GM23338 (cell line): Measurements from ENCODE around the gene MRAS. TPM values are rescaled to one million over a fixed set of nuclear protein-coding genes. Genes with fewer than 3 reads are reported as not detected.

ENCODE experiments used
- ATAC-seq: fragments of 200-7000 bp; cut with Tn5 transposase; 3 replicates; pipeline ENCODE4 v1.9.1; 2020
- DNase-seq: peaks from one replicate; pipeline ENCODE4 v3.0.0-alpha.2; 2015; ENCODE audit warnings: low spot score
- H2AFZ ChIP-seq: fragments of 200-600 bp; sonication (generic); 2 replicates; pipeline ENCODE4 v1.8.0; 2016; ENCODE audit warnings: antibody characterized with exemption, mild to moderate bottlenecking, moderate library complexity
- H3F3A ChIP-seq: fragments of 200-600 bp; sonication (generic); replicated peaks from 2 replicates; pipeline ENCODE4 v1.8.0; 2017; ENCODE audit warnings: antibody characterized with exemption, mixed run types, low read depth
- H3K27ac ChIP-seq: fragments of 200-600 bp; sonication (generic); 2 replicates; pipeline ENCODE4 v1.6.1; 2016; ENCODE audit warnings: low read depth
- H3K27me3 ChIP-seq: fragments of 200-600 bp; sonication (generic); 2 replicates; pipeline ENCODE4 v1.8.0; 2016; ENCODE audit warnings: mild to moderate bottlenecking, mixed run types, moderate library complexity; ENCODE audit not compliant: insufficient read depth
- H3K36me3 ChIP-seq: fragments of 200-600 bp; sonication (generic); 2 replicates; pipeline ENCODE4 v1.8.0; 2016; ENCODE audit warnings: mild to moderate bottlenecking; ENCODE audit not compliant: insufficient read depth
- H3K4me1 ChIP-seq: fragments of 200-600 bp; sonication (generic); 2 replicates; pipeline ENCODE4 v1.8.0; 2016; ENCODE audit warnings: mild to moderate bottlenecking, moderate library complexity; ENCODE audit not compliant: insufficient read depth
- H3K4me2 ChIP-seq: fragments of 200-600 bp; sonication (generic); 2 replicates; pipeline ENCODE4 v1.7.1; 2017; ENCODE audit warnings: mixed run types
- H3K4me3 ChIP-seq: fragments of 200-600 bp; sonication (generic); 2 replicates; pipeline ENCODE4 v1.6.1; 2016; ENCODE audit warnings: mixed run types
- H3K79me2 ChIP-seq: fragments of 200-600 bp; sonication (generic); replicated peaks from 2 replicates; pipeline ENCODE4 v1.8.0; 2017; ENCODE audit warnings: mild to moderate bottlenecking; ENCODE audit not compliant: insufficient read depth
- H3K9me2 ChIP-seq: fragments of 200-600 bp; sonication (generic); 2 replicates; pipeline ENCODE4 v1.8.0; 2017; ENCODE audit not compliant: insufficient read depth
- H4K20me1 ChIP-seq: fragments of 200-600 bp; sonication (generic); replicated peaks from 2 replicates; pipeline ENCODE4 v1.8.0; 2017; ENCODE audit warnings: mild to moderate bottlenecking; ENCODE audit not compliant: insufficient read depth
- H3K27ac Mint-ChIP-seq: 2 replicates; pipeline ENCODE4 v1.8.0; 2020; ENCODE audit warnings: inconsistent platforms, mild to moderate bottlenecking, moderate library complexity, mixed read lengths
- H3K27me3 Mint-ChIP-seq: 3 replicates; pipeline ENCODE4 v1.8.0; 2022; ENCODE audit warnings: low read depth, mild to moderate bottlenecking, moderate library complexity, mixed read lengths, inconsistent platforms; ENCODE audit not compliant: insufficient read depth, poor library complexity
- H3K36me3 Mint-ChIP-seq: 3 replicates; pipeline ENCODE4 v1.8.0; 2021; ENCODE audit warnings: low read depth, mild to moderate bottlenecking, inconsistent platforms, moderate library complexity, mixed read lengths
- H3K4me1 Mint-ChIP-seq: 3 replicates; pipeline ENCODE4 v1.8.0; 2020; ENCODE audit warnings: mild to moderate bottlenecking, inconsistent platforms, mixed read lengths
- H3K4me3 Mint-ChIP-seq: 3 replicates; pipeline ENCODE4 v1.8.0; 2021; ENCODE audit warnings: moderate library complexity, mild to moderate bottlenecking, inconsistent platforms, mixed read lengths
- H3K9me3 Mint-ChIP-seq: 3 replicates; pipeline ENCODE4 v1.8.0; 2020; ENCODE audit warnings: moderate library complexity, mild to moderate bottlenecking, inconsistent platforms, mixed read lengths
- CREB1 ChIP-seq: fragments of 250-450 bp; sonication (Bioruptor Pico); IDR thresholded peaks from 2 replicates; pipeline ENCODE4 v1.5.0; 2020; ENCODE audit warnings: low read depth, mild to moderate bottlenecking, moderate library complexity
- JUNB ChIP-seq: IDR thresholded peaks from one replicate; pipeline ENCODE4 v1.6.1; 2016; ENCODE audit warnings: antibody characterized with exemption; ENCODE audit not compliant: unreplicated experiment
- ZNF114 ChIP-seq: fragments of 250-450 bp; sonication (Bioruptor Pico); IDR thresholded peaks from 2 replicates; pipeline ENCODE4 v1.5.0; 2020; ENCODE audit warnings: mild to moderate bottlenecking, moderate library complexity
- ZNF331 ChIP-seq: fragments of 250-450 bp; sonication (Bioruptor Pico); IDR thresholded peaks from 2 replicates; pipeline ENCODE4 v1.5.0; 2020; ENCODE audit warnings: low read depth, mild to moderate bottlenecking, moderate library complexity
- ZNF462 ChIP-seq: fragments of 250-450 bp; sonication (Bioruptor Pico); IDR thresholded peaks from 2 replicates; pipeline ENCODE4 v1.5.0; 2020; ENCODE audit warnings: mild to moderate bottlenecking, moderate library complexity
- polyA plus RNA-seq: library from polyadenylated mRNA; unstranded; fragments of >200 nt; fragmentation: Nextera tagmentation; extraction: Ambion mirVana; gene quantifications from 2 replicates; pipeline ENCODE4 v1.2.1, GENCODE V29; 2016
- total RNA-seq: library from RNA; depleted of rRNA; stranded (reverse); fragments of >200 nt; shearing (Covaris generic); gene quantifications from 2 replicates; pipeline ENCODE4 v1.2.3, GENCODE V29; 2014
- TF ChIP-seq, protein P1 (sequence below): IDR thresholded peaks from 2 replicates; pipeline ENCODE4 v1.6.1; 2016; ENCODE audit warnings: antibody characterized with exemption
- TF ChIP-seq, protein P2 (sequence below), 2 experiments: fragments of 200-600 bp in 1 of 2; sonication (generic) in 1 of 2; conservative IDR thresholded peaks; 2 replicates each; pipeline versions ENCODE4 v1.5.1 to v1.6.1; 2016 to 2017; ENCODE audit warnings: antibody characterized with exemption in 2 of 2, low read depth in 2 of 2, mild to moderate bottlenecking in 2 of 2, moderate library complexity in 1 of 2

The MRAS gene
- total and polyA plus RNA-seq, 2 experiments from 2014 or later = 9.1 to 10.2 TPM

DNA sequence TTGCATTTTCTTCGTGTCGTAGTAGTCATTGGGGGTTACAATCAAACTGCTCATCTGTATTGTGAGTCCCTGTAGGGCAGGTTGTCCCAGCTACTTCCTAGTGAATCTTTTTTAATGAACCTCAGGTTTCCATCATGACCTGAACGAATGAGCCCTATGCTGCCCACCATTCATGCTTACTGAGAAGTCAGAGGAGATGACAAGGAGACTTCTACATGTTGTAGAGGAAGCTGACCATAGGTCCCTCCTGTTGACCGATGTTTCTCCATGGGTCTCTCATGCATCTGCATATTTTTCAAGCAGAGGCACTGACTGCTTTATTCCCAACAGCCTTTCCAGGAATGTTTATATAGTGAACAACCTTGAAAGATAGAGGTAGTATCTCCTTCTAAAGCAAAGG is 13.8 kb upstream of the MRAS start:
- Histone ChIP-seq H3K4me2 (no peak overlapping the region), H3F3A (no peaks in the 10 kb centered on the region), H3K36me3 (no peaks in the 10 kb centered on the region), H3K27ac (no peak overlapping the region), H3K4me3 (no peak overlapping the region), H3K79me2 (no peaks in the 10 kb centered on the region), H4K20me1 (no peaks in the 10 kb centered on the region), H2AFZ (no peak overlapping the region), H3K4me1 (peaks cover 23% of the 10 kb centered on the region), H3K9me2 (no peaks in the 10 kb centered on the region), H3K27me3 (no peaks in the 10 kb centered on the region)
- TF ChIP-seq ZNF331 (CRISPR knock-in tag) (no peak), ZNF114 (no peak), JUNB (no peak), CREB1 (CRISPR knock-in tag) (no peak), ZNF462 (CRISPR knock-in tag) (no peak)
- TF ChIP-seq, protein P1, sequence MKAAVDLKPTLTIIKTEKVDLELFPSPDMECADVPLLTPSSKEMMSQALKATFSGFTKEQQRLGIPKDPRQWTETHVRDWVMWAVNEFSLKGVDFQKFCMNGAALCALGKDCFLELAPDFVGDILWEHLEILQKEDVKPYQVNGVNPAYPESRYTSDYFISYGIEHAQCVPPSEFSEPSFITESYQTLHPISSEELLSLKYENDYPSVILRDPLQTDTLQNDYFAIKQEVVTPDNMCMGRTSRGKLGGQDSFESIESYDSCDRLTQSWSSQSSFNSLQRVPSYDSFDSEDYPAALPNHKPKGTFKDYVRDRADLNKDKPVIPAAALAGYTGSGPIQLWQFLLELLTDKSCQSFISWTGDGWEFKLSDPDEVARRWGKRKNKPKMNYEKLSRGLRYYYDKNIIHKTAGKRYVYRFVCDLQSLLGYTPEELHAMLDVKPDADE = no peak
- TF ChIP-seq, protein P2, sequence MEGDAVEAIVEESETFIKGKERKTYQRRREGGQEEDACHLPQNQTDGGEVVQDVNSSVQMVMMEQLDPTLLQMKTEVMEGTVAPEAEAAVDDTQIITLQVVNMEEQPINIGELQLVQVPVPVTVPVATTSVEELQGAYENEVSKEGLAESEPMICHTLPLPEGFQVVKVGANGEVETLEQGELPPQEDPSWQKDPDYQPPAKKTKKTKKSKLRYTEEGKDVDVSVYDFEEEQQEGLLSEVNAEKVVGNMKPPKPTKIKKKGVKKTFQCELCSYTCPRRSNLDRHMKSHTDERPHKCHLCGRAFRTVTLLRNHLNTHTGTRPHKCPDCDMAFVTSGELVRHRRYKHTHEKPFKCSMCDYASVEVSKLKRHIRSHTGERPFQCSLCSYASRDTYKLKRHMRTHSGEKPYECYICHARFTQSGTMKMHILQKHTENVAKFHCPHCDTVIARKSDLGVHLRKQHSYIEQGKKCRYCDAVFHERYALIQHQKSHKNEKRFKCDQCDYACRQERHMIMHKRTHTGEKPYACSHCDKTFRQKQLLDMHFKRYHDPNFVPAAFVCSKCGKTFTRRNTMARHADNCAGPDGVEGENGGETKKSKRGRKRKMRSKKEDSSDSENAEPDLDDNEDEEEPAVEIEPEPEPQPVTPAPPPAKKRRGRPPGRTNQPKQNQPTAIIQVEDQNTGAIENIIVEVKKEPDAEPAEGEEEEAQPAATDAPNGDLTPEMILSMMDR (conservative IDR thresholded peaks at IDR 0.05; ENCODE audit: low read depth in 2 of 2) = no peak
- Mint-ChIP-seq H3K9me3 (no peaks in the 10 kb centered on the region), H3K4me3 (no peak overlapping the region), H3K4me1 (peaks cover 38% of the 10 kb centered on the region), H3K27me3 (peaks cover 6% of the 10 kb centered on the region), H3K27ac (no peak overlapping the region), H3K36me3 (no peaks in the 10 kb centered on the region)
- ATAC-seq (no peak), DNase-seq (no peak)
